DMS 273 treated with DMSO at 0.1 percent for 48 hours (cell line): ENCODE data around the gene PBX1.

ENCODE experiments used
- DNase-seq: peaks from one replicate; lab custom pipeline; 2025; lab: John Stamatoyannopoulos, UW

The PBX1 gene

GRCh38 chr1:164700683-164701082 lies 141.7 kb downstream of the PBX1 start:
- DNase-seq, result no peak

GRCh38 chr1:164701189-164701761 lies 142.3 kb downstream of the PBX1 start:
- DNase-seq, result no peak

- DNase-seq, result no peak
These were observed 143.2 kb downstream of the PBX1 start for GRCh38 chr1:164702216-164702615.

GRCh38 chr1:164702664-164703063 lies 143.7 kb downstream of the PBX1 start:
- DNase-seq, result no peak

GRCh38 chr1:164703463-164703862 lies 144.5 kb downstream of the PBX1 start:
- no peak for DNase-seq

- DNase-seq, result no peak
These were observed 145.0 kb downstream of the PBX1 start for GRCh38 chr1:164703960-164704411.

- DNase-seq, result peak; percentile 26
These were observed 146.0 kb downstream of the PBX1 start for GRCh38 chr1:164704954-164705353.

GRCh38 chr1:164706606-164706987 lies 147.6 kb downstream of the PBX1 start:
- no peak for DNase-seq

- no peak for DNase-seq
These were observed 148.9 kb downstream of the PBX1 start for GRCh38 chr1:164707868-164708331.

GRCh38 chr1:164708596-164708995 lies 149.6 kb downstream of the PBX1 start:
- no peak for DNase-seq

GRCh38 chr1:164709126-164709525 lies 150.1 kb downstream of the PBX1 start:
- DNase-seq, result no peak

- no peak for DNase-seq
These were observed 150.7 kb downstream of the PBX1 start for GRCh38 chr1:164709541-164710278.

- peak; percentile 91 for DNase-seq
These were observed 153.4 kb downstream of the PBX1 start for GRCh38 chr1:164712131-164713036.

- no peak for DNase-seq
These were observed 154.6 kb downstream of the PBX1 start for GRCh38 chr1:164713456-164714207.

GRCh38 chr1:164716992-164717703 lies 158.2 kb downstream of the PBX1 start:
- DNase-seq, result no peak

- no peak for DNase-seq
These were observed 159.8 kb downstream of the PBX1 start for GRCh38 chr1:164718821-164719220.

- DNase-seq, result no peak
These were observed 160.9 kb downstream of the PBX1 start for GRCh38 chr1:164719676-164720439.

GRCh38 chr1:164720440-164721227 lies 161.7 kb downstream of the PBX1 start:
- no peak for DNase-seq

GRCh38 chr1:164721228-164721496 lies 162.2 kb downstream of the PBX1 start:
- DNase-seq, result no peak

GRCh38 chr1:164723296-164723798 lies 164.4 kb downstream of the PBX1 start:
- peak; percentile 72 for DNase-seq
